HT-29 (cell line): ENCODE measurements around the gene ECI1. TPM values are rescaled to one million over a fixed set of nuclear protein-coding genes. Genes with fewer than 3 reads are reported as not detected.

Experiments
- DNase-seq: peaks from one replicate; pipeline ENCODE4 v3.0.0-alpha.2; 2015; ENCODE audit warnings: low spot score
- small RNA-seq: library from RNA; depleted of rRNA; stranded (forward); fragments of <200 nt; gene quantifications from one replicate; pipeline ENCODE3, GENCODE V24; 2014
- total RNA-seq: library from RNA; depleted of rRNA; stranded (reverse); fragments of >200 nt; shearing (Covaris generic); gene quantifications from 2 replicates; pipeline ENCODE4 v1.2.3, GENCODE V29; 2014; rRNA removed

ECI1 gene
- total RNA-seq, 1 experiment from 2014 or later = 162 TPM

GRCh38 chr16:2196162-2196980, 55.0 kb downstream of the ECI1 start, which contains the start of gene CASKIN1:
CASKIN1 (minus strand) TSS chr16:2196605; CDS start chr16:2196432, 173 bp downstream.
- DNase-seq = no peak

DNA sequence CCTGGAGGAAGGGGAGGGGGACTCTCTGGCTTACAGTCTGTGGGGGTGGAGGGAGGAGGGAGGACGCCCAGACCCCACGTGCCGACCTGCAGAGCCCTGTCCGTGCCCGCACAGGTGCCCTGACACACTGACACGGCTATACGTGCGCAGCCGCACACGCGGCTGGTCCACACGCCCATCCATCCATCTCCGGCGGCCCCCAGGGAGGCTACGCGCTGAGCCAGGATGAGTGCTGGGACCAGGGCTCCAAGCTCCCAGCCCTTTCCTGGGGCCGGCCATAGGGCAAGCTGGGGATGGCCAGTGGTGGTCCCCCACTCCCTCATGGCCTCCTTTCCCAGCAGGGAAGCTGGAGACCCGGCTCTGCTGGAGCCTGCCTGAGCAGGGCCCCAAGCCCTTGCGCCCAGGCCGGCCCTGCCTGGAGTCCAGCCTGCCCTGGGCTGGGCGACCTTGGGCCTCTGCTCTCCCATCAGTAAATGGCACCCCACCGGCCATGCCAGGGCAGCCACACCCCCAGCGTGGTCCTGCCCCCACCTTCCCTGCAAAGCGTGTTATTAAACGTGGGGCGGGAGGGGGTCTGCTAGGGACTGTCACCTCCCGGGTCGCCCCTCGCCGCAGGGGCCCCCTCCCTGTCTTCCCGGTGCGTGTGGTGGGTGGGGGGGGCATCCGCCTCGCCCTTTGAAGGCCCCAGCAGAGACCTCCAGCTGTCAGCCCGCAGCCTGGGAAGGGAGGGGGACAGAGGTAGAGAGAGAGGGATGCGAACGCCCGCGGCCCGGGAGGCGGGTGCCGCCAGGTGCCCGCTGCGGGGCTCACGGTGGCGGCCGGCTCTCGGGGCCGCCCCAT, 55.8 kb downstream of the ECI1 start:
- DNase-seq = no peak

- peak; percentile 74 for DNase-seq
Measured at GRCh38 chr16:2194852-2195321, 56.5 kb downstream of the ECI1 start.

GRCh38 chr16:2194166-2194834, 57.1 kb downstream of the ECI1 start:
- DNase-seq = peak; percentile 66

GRCh38 chr16:2191446-2191706, 60.0 kb downstream of the ECI1 start:
- DNase-seq = no peak

DNA sequence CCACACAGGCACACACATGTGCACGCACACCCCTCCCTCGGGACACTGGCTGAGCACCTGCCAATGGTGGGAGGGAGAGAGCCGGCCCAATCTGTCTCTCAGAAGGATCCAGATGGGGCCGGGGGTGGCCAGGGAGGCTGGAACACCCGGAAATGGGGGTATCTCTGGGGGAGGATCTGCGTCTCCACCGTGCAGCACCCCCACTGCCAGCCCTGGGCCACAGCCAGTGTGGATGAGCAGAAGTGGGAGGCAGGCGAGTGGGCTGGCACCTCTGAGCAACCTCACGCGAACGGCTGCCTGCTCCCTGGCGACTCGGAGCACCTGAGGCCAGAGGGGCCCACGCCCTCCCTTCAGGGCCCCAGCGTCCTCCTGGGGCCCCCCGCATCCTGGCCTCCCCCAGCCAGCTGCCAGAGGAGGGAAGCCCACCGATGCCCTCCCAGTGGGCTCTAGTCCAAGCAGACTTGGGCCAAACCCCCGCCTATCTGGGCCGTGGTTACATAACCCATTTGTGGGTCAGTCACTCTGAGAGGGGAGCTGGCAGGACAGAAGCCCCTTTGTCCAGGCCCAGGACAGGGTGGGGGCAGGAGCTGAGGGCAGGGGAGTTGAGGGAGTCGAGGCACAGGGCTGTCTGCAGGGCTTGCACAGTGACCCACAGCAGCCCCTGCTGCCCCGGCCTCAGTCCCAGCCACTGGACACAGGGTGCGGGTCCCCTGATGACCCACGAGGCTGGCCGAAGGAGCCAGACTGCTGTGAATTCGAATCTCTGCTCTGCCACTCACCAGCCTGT, 60.5 kb downstream of the ECI1 start:
- DNase-seq = no peak

DNA sequence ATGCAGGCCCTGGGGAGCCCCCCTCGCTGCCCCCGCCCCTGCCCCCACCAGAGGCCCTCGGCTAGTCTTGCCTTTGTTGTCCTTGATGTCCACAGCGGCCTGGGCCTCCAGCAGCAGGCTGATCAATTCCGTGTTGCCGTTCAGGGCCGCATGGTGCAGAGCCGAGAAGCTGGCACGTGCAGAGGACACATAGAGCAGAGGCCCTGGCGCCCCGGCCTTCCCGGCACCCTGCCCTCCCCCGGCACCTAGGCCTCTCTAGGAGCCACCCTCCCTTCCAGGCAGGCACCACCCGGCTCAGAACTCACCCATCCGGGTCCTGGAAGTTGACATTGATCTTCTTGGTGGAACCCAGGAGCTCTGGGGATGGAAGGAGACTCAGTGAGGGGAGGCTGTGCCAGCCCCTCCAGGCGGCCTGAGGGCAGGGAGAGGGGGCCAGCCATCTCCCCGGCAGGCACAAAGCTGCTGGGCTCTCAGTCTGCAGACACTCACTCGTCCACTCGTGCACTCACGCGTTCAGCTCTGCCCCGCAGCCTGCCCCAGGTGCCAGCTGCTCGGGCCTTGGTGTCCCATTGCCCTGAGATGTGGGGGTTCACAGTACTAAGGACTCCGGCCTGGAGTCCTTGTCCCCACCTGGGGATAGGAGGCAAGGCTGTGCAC, 61.3 kb downstream of the ECI1 start:
- no peak for DNase-seq

Small RNA genes lying within 50 kb of the gene (small RNA-seq; reads per million reads assigned to genes)
- gene MIR3677 (not detected), gene MIR4717 (not detected)

Other genes with a start within 250 kb of the ECI1 start
- 42.9 and 49.0 TPM in 2 replicates for gene ZNF598, start 241.8 kb downstream of the ECI1 start, total RNA-seq
- 0.91 and 2.7 TPM in 2 replicates for gene NPW, start 231.8 kb downstream of the ECI1 start, total RNA-seq
- gene NHERF2, start 224.7 kb downstream of the ECI1 start, total RNA-seq = 258 and 259 TPM in 2 replicates
- 157 and 215 TPM in 2 replicates for gene NTHL1, start 203.8 kb downstream of the ECI1 start, total RNA-seq
- 75.1 and 85.0 TPM in 2 replicates for gene TSC2, start 203.6 kb downstream of the ECI1 start, total RNA-seq
- 72.1 and 74.7 TPM in 2 replicates for gene PKD1, start 115.7 kb downstream of the ECI1 start, total RNA-seq
- gene RAB26, start 103.0 kb downstream of the ECI1 start, total RNA-seq = 13.4 and 24.9 TPM in 2 replicates
- 166 and 170 TPM in 2 replicates for gene TRAF7, start 95.8 kb downstream of the ECI1 start, total RNA-seq
- gene CASKIN1, start 55.0 kb downstream of the ECI1 start, total RNA-seq = 0.08 and 2.5 TPM in 2 replicates
- gene MLST8, start 46.1 kb downstream of the ECI1 start, total RNA-seq = 98.9 and 117 TPM in 2 replicates
- gene BRICD5, start 40.7 kb downstream of the ECI1 start, total RNA-seq = 33.6 and 34.6 TPM in 2 replicates
- 82.0 and 98.7 TPM in 2 replicates for gene PGP, start 36.7 kb downstream of the ECI1 start, total RNA-seq
- 83.8 and 87.2 TPM in 2 replicates for gene E4F1, start 28.0 kb downstream of the ECI1 start, total RNA-seq
- gene DNASE1L2, start 15.1 kb downstream of the ECI1 start, total RNA-seq = 0.99 and 3.1 TPM in 2 replicates
- 213 and 226 TPM in 2 replicates for gene RNPS1, start 16.5 kb upstream of the ECI1 start, total RNA-seq
- under 0.01 and 2.5 TPM in 2 replicates for gene ABCA3, start 89.1 kb upstream of the ECI1 start, total RNA-seq
- 64.9 and 68.1 TPM in 2 replicates for gene CCNF, start 177.9 kb upstream of the ECI1 start, total RNA-seq
- gene TEDC2, start 208.5 kb upstream of the ECI1 start, total RNA-seq = 53.8 and 58.0 TPM in 2 replicates
- not detected in 2 replicates for gene NTN3, start 219.7 kb upstream of the ECI1 start, total RNA-seq
- gene TBC1D24, start 223.5 kb upstream of the ECI1 start, total RNA-seq = 16.5 and 16.6 TPM in 2 replicates